HL-60 (cell line): Measurements from ENCODE around the gene WDR91.

Experiments used
- GABPA ChIP-seq: IDR thresholded peaks from 2 replicates; pipeline ENCODE4 v1.6.1; 2012; ENCODE audit warnings: low read depth
- POLR2AphosphoS5 ChIP-seq: IDR thresholded peaks from 2 replicates; pipeline ENCODE4 v1.6.1; 2012; ENCODE audit warnings: low read depth
- SPI1 ChIP-seq: IDR thresholded peaks from 2 replicates; pipeline ENCODE4 v1.6.1; 2012; ENCODE audit warnings: low read depth, mild to moderate bottlenecking, borderline replicate concordance
- TF ChIP-seq, protein P1 (sequence below): IDR thresholded peaks from one replicate; pipeline ENCODE4 v1.5.1; 2011; ENCODE audit warnings: low read length, control low read depth, inconsistent platforms; ENCODE audit not compliant: insufficient read depth
- TF ChIP-seq, protein P2 (sequence below): IDR thresholded peaks from 2 replicates; pipeline ENCODE4 v1.6.1; 2012; ENCODE audit warnings: low read depth; ENCODE audit not compliant: insufficient replicate concordance

DNA sequence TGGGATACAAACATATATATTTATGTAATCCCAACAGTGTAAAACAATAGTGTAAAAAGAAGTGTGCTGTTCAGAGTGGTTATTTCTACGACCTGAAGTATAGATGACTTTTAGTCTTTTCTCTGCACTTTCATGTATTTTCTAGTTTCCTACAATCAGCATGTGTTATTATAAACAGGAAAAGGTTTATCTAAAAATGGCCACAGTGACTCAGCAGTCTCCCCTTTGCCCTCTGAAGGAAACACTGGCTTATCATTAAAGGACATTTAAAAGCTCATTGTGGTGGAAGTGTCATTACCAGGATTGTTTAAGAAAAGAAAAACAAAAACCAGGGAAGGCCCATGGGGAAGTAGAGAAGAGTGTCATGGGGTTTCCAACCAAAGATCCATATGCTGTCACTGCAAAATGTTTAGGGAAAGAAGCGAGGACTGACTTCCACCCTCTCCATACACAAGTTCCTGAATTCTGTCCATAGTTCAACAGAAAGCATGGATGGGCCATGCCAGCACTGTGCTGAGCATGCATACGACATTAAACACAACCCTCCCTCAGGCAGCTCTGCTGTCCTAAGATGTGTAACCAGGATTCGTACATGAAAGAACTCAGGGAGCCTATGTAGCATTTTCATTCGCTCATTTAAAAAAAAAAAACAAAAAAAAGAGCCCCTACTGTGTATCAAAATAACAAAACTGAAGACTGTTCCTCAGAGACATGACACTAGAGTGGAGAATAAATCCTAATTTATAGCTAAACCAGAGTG lies 51.0 kb downstream of the WDR91 start:
- TF ChIP-seq GABPA = no peak
- TF ChIP-seq, protein P1, sequence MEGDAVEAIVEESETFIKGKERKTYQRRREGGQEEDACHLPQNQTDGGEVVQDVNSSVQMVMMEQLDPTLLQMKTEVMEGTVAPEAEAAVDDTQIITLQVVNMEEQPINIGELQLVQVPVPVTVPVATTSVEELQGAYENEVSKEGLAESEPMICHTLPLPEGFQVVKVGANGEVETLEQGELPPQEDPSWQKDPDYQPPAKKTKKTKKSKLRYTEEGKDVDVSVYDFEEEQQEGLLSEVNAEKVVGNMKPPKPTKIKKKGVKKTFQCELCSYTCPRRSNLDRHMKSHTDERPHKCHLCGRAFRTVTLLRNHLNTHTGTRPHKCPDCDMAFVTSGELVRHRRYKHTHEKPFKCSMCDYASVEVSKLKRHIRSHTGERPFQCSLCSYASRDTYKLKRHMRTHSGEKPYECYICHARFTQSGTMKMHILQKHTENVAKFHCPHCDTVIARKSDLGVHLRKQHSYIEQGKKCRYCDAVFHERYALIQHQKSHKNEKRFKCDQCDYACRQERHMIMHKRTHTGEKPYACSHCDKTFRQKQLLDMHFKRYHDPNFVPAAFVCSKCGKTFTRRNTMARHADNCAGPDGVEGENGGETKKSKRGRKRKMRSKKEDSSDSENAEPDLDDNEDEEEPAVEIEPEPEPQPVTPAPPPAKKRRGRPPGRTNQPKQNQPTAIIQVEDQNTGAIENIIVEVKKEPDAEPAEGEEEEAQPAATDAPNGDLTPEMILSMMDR = no peak
- no peak for TF ChIP-seq POLR2AphosphoS5
- no peak for TF ChIP-seq SPI1
- TF ChIP-seq, protein P2, sequence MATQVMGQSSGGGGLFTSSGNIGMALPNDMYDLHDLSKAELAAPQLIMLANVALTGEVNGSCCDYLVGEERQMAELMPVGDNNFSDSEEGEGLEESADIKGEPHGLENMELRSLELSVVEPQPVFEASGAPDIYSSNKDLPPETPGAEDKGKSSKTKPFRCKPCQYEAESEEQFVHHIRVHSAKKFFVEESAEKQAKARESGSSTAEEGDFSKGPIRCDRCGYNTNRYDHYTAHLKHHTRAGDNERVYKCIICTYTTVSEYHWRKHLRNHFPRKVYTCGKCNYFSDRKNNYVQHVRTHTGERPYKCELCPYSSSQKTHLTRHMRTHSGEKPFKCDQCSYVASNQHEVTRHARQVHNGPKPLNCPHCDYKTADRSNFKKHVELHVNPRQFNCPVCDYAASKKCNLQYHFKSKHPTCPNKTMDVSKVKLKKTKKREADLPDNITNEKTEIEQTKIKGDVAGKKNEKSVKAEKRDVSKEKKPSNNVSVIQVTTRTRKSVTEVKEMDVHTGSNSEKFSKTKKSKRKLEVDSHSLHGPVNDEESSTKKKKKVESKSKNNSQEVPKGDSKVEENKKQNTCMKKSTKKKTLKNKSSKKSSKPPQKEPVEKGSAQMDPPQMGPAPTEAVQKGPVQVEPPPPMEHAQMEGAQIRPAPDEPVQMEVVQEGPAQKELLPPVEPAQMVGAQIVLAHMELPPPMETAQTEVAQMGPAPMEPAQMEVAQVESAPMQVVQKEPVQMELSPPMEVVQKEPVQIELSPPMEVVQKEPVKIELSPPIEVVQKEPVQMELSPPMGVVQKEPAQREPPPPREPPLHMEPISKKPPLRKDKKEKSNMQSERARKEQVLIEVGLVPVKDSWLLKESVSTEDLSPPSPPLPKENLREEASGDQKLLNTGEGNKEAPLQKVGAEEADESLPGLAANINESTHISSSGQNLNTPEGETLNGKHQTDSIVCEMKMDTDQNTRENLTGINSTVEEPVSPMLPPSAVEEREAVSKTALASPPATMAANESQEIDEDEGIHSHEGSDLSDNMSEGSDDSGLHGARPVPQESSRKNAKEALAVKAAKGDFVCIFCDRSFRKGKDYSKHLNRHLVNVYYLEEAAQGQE = no peak
